ENCODE data around the gene ARFGAP2. TPM values are rescaled to one million over a fixed set of nuclear protein-coding genes. Genes with fewer than 3 reads are reported as not detected.

ARFGAP2 gene
- total and polyA plus RNA-seq, 9 of the 15 experiments (the other 6 are each of a cell fraction or from before 2014, with no cell fraction given), result 29.1 to 140 (median 90.1) TPM

DNA sequence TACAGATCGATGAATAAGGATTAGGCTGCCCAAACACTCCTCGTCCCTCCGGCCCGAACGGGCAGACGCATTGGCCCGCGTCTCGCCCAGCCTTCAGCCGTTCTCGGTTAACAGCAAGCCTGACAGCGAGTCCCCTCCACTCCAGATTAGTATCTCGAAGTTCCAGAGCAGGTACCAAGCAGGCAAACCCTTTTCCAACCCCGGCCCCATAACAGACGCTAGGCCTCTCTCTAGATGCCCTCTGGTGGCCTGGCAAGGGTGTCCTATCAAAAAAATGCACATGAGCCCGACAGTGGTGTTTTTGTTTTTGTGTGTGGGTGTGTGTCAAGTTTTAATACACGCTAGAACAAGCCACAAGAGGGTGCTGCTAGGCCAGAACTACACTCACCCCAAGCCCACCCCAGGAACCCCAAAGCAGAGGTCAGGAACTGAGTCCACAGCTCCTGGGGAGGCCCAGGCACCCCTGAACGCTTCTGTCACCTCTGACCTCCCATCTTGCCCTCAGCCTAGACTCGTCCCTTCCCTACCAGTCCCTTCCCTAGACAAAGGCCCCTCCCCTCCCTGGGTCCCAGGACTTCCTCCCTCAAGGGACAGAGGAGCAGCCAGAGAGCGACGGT is 658 bp upstream of the ARFGAP2 start (continued):
- TF ChIP-seq, protein P1, sequence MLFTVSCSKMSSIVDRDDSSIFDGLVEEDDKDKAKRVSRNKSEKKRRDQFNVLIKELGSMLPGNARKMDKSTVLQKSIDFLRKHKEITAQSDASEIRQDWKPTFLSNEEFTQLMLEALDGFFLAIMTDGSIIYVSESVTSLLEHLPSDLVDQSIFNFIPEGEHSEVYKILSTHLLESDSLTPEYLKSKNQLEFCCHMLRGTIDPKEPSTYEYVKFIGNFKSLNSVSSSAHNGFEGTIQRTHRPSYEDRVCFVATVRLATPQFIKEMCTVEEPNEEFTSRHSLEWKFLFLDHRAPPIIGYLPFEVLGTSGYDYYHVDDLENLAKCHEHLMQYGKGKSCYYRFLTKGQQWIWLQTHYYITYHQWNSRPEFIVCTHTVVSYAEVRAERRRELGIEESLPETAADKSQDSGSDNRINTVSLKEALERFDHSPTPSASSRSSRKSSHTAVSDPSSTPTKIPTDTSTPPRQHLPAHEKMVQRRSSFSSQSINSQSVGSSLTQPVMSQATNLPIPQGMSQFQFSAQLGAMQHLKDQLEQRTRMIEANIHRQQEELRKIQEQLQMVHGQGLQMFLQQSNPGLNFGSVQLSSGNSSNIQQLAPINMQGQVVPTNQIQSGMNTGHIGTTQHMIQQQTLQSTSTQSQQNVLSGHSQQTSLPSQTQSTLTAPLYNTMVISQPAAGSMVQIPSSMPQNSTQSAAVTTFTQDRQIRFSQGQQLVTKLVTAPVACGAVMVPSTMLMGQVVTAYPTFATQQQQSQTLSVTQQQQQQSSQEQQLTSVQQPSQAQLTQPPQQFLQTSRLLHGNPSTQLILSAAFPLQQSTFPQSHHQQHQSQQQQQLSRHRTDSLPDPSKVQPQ (CRISPR knock-in tag; IDR thresholded peaks at IDR 0.05; ENCODE audit: borderline replicate concordance), result peak; percentile 7; the same call in 1 of the 2 replicates
- TF ChIP-seq, protein P2, sequence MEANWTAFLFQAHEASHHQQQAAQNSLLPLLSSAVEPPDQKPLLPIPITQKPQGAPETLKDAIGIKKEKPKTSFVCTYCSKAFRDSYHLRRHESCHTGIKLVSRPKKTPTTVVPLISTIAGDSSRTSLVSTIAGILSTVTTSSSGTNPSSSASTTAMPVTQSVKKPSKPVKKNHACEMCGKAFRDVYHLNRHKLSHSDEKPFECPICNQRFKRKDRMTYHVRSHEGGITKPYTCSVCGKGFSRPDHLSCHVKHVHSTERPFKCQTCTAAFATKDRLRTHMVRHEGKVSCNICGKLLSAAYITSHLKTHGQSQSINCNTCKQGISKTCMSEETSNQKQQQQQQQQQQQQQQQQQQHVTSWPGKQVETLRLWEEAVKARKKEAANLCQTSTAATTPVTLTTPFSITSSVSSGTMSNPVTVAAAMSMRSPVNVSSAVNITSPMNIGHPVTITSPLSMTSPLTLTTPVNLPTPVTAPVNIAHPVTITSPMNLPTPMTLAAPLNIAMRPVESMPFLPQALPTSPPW (CRISPR knock-in tag; IDR thresholded peaks at IDR 0.05), result peak; percentile 65
- TF ChIP-seq JUND (IDR thresholded peaks at IDR 0.05; ENCODE audit: borderline replicate concordance, low read depth, low read length) (no peak; the same call in 1 of the 2 replicates), JUND (tag; IDR thresholded peaks at IDR 0.05; ENCODE audit: borderline replicate concordance, low read depth, low read length) (0 out of 3 replicates have a peak, but pooled peaks have one; percentile 27), ZBTB7A (IDR thresholded peaks at IDR 0.05; ENCODE audit: borderline replicate concordance, control insufficient read depth, low read depth, low read length) (peak; percentile 87; the same call in 1 of the 2 replicates), LCOR (CRISPR knock-in tag; IDR thresholded peaks at IDR 0.05) (0 out of 2 replicates have a peak, but pooled peaks have one; percentile 59), ARID2 (IDR thresholded peaks at IDR 0.05) (0 out of 2 replicates have a peak, but pooled peaks have one; percentile 28), NRF1 (conservative IDR thresholded peaks at IDR 0.05 in 1 of 2, IDR thresholded peaks at IDR 0.05 in 1 of 2) (peak in 1 of 2 experiments; percentile 42; a peak in 1 of 4 replicates), SIN3A (IDR thresholded peaks at IDR 0.05; ENCODE audit: borderline replicate concordance in 2 of 2, control insufficient read depth in 1 of 2, low read depth in 2 of 2, low read length in 2 of 2) (peak in 1 of 2 experiments; percentile 66; a peak in 1 of 4 replicates)
- TF ChIP-seq, protein P3, sequence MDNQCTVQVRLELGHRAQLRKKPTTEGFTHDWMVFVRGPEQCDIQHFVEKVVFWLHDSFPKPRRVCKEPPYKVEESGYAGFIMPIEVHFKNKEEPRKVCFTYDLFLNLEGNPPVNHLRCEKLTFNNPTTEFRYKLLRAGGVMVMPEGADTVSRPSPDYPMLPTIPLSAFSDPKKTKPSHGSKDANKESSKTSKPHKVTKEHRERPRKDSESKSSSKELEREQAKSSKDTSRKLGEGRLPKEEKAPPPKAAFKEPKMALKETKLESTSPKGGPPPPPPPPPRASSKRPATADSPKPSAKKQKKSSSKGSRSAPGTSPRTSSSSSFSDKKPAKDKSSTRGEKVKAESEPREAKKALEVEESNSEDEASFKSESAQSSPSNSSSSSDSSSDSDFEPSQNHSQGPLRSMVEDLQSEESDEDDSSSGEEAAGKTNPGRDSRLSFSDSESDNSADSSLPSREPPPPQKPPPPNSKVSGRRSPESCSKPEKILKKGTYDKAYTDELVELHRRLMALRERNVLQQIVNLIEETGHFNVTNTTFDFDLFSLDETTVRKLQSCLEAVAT (IDR thresholded peaks at IDR 0.05), result peak in 1 of 2 experiments; percentile 28; a peak in 1 of 4 replicates
- TF ChIP-seq, protein P4, sequence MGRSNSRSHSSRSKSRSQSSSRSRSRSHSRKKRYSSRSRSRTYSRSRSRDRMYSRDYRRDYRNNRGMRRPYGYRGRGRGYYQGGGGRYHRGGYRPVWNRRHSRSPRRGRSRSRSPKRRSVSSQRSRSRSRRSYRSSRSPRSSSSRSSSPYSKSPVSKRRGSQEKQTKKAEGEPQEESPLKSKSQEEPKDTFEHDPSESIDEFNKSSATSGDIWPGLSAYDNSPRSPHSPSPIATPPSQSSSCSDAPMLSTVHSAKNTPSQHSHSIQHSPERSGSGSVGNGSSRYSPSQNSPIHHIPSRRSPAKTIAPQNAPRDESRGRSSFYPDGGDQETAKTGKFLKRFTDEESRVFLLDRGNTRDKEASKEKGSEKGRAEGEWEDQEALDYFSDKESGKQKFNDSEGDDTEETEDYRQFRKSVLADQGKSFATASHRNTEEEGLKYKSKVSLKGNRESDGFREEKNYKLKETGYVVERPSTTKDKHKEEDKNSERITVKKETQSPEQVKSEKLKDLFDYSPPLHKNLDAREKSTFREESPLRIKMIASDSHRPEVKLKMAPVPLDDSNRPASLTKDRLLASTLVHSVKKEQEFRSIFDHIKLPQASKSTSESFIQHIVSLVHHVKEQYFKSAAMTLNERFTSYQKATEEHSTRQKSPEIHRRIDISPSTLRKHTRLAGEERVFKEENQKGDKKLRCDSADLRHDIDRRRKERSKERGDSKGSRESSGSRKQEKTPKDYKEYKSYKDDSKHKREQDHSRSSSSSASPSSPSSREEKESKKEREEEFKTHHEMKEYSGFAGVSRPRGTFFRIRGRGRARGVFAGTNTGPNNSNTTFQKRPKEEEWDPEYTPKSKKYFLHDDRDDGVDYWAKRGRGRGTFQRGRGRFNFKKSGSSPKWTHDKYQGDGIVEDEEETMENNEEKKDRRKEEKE (IDR thresholded peaks at IDR 0.05; ENCODE audit: borderline replicate concordance in 1 of 2, control insufficient read depth in 1 of 2, low read depth in 2 of 2, low read length in 1 of 2), result no peak
